ENCODE results near the gene ROS1.

The ROS1 gene

GRCh38 chr6:117267766-117268534, 157.8 kb downstream of the ROS1 start:
- TF ChIP-seq CTCF (IDR thresholded peaks at IDR 0.05; ENCODE audit: extremely low read depth, insufficient read depth, missing control alignments) = peak; percentile 11
- DNase-seq (ENCODE audit: low spot score) = peak; percentile 34
- in situ Hi-C loops (cut with MboI; ENCODE audit: low pct_unique_long_range_greater_than_20kb, low sequenced_read_pairs, unreplicated experiment) = no loop called here

GRCh38 chr6:117267054-117267347, 158.7 kb downstream of the ROS1 start:
- no peak for DNase-seq (ENCODE audit: low spot score)
- in situ Hi-C loops (cut with MboI; ENCODE audit: low pct_unique_long_range_greater_than_20kb, low sequenced_read_pairs, unreplicated experiment) = no loop called here
- no peak for TF ChIP-seq CTCF (IDR thresholded peaks at IDR 0.05; ENCODE audit: extremely low read depth, insufficient read depth, missing control alignments)

DNA sequence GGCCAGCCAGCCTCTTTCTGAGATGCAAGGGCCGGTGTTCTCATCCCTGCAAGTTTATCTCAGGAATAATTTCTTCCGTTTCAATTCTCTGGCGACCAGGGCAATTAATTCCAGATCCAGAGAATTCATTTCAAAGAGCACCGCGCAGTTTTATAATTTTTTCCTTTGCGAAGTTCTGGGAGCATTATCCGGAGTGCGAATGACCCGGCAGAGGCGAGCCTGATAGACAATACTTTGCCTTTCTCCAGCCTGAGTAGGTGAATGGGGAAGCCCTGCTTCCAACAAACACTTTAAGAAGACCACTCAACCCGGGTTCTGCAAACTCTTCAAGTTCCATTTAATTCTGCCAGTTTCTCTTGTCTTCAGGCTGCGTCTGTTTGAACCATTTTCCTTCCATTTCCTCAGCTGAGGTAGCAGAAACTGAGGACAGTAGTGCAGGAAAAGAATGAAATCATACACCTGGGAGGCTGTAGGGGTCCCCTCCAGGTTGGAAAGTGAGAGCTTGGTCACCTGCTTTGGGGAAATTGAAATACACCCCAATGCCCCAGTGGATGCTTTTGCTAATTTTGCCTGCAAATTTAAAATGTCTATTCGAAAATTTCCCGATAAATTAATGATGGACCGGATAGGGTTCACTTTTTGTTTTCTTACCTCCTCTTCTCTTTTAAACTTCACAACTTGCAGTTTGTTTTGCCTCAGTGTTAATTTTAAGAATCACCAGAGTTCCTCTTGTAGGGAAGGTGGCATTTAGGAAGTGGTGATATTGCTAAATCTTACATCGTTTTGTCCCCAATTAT, 159.3 kb downstream of the ROS1 start:
- in situ Hi-C loops (cut with MboI; ENCODE audit: low pct_unique_long_range_greater_than_20kb, low sequenced_read_pairs, unreplicated experiment) = no loop called here
- TF ChIP-seq CTCF (IDR thresholded peaks at IDR 0.05; ENCODE audit: extremely low read depth, insufficient read depth, missing control alignments) = no peak
- DNase-seq (ENCODE audit: low spot score) = no peak

DNA sequence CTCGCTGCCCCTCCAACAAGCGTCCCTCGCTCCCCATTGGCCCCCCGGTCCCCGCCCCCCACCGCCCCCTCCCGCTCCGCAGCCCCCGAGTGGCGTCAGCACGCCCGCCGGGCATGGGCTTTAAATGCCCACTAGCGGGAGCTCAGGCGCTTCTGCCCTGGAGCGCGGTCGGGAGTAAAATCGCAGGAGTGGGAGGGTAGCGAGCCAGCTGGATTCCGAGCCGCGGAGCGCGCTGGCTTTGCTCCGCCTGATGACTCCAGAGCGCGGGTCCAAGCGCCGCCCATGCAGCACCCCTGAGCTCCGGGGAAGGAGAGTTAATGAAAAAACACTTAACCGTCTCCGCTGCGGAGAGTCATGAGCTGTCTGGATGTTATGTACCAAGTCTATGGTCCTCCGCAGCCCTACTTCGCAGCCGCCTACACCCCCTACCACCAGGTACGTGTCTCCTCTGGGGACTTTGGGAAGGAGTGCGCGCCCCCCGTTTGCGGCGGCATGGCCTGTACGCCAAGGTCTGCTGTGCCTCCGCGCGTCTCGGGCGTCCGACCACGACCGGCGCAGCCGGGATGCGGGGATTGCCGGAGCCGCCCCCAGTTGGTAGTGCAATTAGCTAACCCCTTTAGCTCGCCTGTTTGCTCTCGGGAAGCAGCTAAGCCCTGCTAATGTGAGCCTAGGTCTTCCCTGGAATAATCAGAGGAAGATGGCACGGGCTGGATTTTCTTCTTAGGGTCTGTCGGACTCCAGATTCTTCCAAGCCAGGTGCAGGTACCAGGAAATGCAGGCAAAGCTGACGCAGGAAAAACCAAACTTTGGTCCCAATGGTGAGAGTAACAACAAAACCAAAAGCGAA, 160.1 kb downstream of the ROS1 start, which contains the start of gene VGLL2:
Gene VGLL2 (plus strand): TSS at position 149 of the 847 bp plus-strand sequence. CDS start 206 bp downstream, at position 355.
- in situ Hi-C loops (cut with MboI; ENCODE audit: low pct_unique_long_range_greater_than_20kb, low sequenced_read_pairs, unreplicated experiment) = no loop called here
- DNase-seq (ENCODE audit: low spot score) = peak; percentile 60
- no peak for TF ChIP-seq CTCF (IDR thresholded peaks at IDR 0.05; ENCODE audit: extremely low read depth, insufficient read depth, missing control alignments)

DNA sequence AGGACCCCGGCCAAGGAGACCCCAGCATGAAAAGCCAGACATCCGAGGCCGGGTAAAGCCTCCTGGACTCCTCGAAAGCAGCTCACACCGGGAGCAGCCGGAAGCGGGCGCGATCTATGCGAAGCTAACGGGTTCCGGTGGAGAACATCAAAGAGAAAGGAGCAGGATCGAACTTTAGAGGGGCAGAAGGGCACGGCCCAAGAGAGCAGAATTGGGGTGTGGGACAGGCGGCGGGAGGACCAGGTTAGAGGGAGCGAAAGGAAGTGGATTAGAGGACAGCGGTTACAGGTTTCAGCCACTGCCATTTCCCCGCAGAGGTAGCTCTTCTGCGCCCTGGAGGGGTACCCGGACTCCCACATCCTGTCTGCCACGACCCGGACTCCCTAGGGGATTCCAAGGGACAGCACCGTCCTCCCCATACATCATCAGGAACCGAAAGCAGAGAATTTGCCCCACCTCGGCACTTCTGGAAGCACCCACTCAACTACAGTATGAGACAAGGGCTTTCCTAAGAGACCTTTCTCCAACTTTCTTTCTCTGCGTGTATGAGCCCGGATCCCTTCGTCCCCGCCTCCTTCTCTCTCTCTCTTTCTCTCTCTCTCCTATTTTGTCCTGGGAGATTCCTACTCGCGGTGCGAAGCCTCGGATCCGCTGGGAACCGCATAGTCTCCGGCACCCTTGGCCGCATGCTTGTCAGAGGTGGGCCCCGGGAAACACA, 160.9 kb downstream of the ROS1 start:
- no peak for TF ChIP-seq CTCF (IDR thresholded peaks at IDR 0.05; ENCODE audit: extremely low read depth, insufficient read depth, missing control alignments)
- in situ Hi-C loops (cut with MboI; ENCODE audit: low pct_unique_long_range_greater_than_20kb, low sequenced_read_pairs, unreplicated experiment) = no loop called here
- DNase-seq (ENCODE audit: low spot score) = peak; percentile 68

- DNase-seq (ENCODE audit: low spot score) = peak; percentile 50
- in situ Hi-C loops (cut with MboI; ENCODE audit: low pct_unique_long_range_greater_than_20kb, low sequenced_read_pairs, unreplicated experiment) = no loop called here
- no peak for TF ChIP-seq CTCF (IDR thresholded peaks at IDR 0.05; ENCODE audit: extremely low read depth, insufficient read depth, missing control alignments)
Measured at GRCh38 chr6:117264369-117264691, 161.4 kb downstream of the ROS1 start.
